GM19025 (cell line): ENCODE data around the gene ZYG11A.

ENCODE experiments used
- ATAC-seq: cut with Tn5 transposase; IDR thresholded peaks from one replicate; pipeline ENCODE4 v1.9.1; 2021; ENCODE audit warnings: mild to moderate bottlenecking, low read depth, moderate library complexity; ENCODE audit not compliant: unreplicated experiment

Gene ZYG11A

DNA sequence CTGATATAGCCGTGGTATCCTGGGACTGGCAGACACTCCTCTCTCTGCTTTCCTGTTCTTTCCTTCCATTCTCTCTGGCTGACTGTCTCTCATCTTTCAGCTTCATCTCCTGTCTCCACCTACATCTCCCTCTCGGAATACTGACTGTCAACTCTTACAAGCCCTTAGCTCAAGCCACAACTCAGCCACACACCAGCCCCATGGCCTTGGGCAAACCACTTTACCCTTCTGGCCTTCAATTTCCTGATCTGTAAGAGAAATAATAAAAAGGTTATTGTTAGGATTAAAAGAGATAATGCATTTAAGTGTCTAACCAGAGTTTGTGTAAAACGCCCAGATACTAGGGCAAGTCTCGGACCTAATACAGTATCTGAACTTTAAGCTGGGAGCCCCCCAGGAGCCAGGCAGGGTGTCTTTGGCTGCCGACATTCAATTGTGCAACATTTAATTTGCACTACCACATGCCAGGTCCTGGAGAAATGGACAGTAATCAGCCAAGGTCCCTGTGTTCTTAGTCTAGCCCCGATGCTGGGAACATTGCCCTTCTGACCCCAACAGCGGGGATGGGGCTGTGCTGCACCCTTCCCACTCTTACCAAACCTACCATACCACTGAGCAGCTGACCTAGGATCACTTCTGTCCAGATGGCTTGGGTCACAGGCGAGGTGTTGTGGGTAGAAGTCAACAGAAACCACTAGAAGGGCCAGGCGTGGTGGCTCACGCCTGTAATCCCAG lies 73.8 kb downstream of the ZYG11A start:
- no peak for ATAC-seq

DNA sequence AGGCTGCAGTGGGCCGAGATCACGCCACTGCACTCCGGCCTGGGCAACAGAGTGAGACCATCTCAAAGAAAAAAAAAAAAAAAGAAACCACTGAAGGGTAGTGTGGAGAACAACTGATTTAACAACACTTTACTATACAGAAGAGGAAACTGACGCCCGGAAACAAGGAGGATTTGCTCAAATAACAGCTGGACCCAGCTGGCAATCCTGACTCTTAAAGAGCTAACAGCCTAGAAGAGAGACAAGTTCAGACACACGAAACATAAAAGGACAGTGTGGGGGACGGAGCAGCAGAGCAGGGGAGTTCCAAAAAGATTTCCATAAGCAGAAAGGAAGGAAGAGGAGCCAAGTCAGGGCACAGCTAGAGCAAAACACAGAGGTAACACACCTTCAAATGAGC lies 74.6 kb downstream of the ZYG11A start:
- ATAC-seq: no peak

DNA sequence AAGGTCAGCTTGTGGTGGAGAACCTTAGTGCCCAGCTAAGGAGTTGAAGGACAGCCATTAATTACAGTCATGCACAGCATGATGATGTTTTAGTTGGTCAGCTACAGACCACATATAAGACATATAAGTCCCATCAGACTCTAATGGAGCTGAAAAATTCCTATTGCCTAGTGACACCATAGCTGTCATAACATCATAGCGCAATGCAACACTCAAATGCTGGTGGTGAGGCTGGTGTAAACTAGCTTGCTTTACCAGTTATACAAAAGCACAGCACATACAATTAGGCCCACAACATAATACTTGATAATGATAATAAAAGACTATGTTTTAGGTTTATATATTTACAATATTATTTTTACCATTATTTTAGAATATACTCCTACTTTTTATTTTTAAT lies 75.0 kb downstream of the ZYG11A start:
- no peak for ATAC-seq

GRCh38 chr1:52918201-52918600 lies 75.6 kb downstream of the ZYG11A start:
- no peak for ATAC-seq

DNA sequence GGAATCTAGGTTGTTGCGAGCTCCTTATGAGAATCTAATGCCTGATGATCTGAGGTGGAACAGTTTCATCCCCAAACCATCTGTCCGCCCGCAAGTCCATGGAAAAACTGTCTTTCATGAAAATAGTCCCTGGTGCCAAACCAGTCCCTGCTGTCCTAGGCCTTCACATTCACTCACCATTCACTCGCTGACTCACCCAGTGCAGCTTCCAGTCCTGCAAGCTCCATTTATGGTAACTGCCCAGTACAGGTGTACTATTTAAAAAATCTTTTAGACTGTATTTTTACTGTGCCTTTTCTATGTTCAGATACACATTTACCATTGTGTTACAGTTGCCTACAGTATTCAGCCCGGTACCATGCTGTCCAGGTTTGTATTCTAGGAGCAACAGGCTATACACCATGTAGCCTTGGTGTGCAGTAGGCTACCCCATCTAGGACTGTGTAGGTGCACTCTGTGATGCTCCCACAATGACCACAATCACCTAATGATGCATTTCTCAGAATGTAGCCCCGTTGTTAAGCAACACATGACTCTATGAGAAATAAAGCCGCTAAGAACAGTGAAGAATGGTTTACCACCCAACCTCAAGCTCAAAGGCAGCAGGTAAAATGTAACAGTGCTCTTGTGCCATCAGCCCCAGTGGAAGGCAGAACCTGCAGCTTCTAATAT lies 76.6 kb downstream of the ZYG11A start:
- ATAC-seq: no peak

DNA sequence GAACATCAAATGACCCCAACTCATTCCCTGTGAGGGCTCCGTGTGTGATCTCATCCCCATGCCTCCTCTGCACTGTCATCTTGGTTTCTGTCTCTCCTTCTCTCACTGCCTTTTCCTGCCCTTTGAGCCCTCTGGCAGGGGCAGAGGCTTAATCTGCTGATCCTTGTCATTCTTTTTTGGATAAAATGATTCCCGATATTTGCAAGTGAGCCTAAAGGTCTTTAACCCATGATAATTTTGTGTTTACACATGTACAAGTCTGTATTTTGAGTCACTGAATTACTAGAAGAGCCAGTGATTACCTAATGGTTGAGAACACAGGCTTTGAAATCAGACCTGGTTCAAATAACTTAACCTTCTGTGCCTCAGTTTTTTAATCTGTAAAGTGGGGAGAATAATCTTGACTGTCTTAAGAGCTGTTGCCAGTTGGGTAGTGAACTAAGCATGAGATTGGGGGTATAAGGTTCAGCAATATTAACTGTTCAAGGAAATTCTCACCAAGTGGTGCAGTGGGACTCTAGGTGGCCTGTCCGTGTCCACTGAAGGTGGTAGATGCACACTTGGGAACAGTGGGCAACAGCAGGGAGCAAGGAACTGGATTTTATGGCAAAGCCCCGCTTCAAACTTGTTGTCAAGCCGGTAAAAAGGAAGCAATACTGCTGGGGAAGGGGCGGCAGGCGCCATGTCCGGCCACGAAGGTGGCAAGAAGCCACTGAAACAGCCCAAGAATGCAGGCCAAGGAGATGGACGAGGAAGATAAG lies 77.3 kb downstream of the ZYG11A start:
- no peak for ATAC-seq

DNA sequence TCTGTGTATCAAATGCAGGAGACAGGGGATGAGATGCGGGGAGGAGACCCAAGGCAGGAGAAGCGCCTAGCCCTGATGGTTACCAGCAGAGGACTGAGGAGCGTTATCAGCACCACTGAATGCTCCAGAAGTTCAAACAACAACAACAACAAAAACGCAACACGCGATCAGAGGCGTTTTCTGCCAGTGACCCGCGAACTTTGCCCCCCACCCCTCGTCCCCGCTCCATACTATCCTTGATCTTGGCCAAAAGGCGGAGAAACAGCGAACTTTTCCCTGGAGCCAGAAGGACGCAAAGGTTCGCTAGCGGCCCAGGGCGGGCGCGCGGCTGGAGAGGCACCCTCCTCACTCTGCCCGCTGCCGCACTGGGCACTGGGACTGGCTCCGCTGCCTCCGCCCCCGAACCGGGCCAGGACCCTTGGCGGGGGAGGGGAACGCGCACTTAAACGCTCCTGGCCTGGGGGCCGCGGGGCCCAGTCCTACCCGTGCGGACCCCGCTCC lies 78.3 kb downstream of the ZYG11A start:
- no peak for ATAC-seq

DNA sequence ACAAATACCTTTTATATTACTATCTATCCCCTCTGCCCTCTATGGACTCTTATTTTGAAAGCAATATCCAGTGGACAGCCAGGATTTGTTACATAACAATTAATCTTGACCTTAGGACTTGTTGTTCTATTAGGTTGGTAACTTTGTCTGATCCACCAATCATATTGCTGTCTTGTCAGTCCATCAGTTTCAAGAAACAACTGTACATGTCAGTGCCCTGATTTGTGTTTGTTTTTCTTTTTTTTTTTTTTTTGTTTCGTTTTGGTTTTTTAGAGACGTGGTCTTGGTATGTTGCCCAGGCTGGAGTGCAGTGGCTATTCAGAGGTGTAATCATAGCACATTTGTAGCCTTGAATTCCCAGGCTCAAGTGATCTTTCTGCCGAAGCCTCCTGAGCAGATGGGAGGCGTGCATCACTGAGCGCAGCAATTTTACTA lies 83.0 kb downstream of the ZYG11A start:
- ATAC-seq: no peak

- ATAC-seq: no peak
Observed at GRCh38 chr1:52926864-52927211, 84.3 kb downstream of the ZYG11A start.

GRCh38 chr1:52927212-52928014 lies 84.9 kb downstream of the ZYG11A start, which contains the start of gene SCP2:
Gene SCP2 (plus strand): TSS chr1:52927276. CDS start chr1:52927397, 121 bp downstream.
- ATAC-seq: peak; percentile 87

- peak; percentile 20 for ATAC-seq
Observed at GRCh38 chr1:52928015-52928404, 85.5 kb downstream of the ZYG11A start.

GRCh38 chr1:52929019-52929418 lies 86.5 kb downstream of the ZYG11A start:
- no peak for ATAC-seq

DNA sequence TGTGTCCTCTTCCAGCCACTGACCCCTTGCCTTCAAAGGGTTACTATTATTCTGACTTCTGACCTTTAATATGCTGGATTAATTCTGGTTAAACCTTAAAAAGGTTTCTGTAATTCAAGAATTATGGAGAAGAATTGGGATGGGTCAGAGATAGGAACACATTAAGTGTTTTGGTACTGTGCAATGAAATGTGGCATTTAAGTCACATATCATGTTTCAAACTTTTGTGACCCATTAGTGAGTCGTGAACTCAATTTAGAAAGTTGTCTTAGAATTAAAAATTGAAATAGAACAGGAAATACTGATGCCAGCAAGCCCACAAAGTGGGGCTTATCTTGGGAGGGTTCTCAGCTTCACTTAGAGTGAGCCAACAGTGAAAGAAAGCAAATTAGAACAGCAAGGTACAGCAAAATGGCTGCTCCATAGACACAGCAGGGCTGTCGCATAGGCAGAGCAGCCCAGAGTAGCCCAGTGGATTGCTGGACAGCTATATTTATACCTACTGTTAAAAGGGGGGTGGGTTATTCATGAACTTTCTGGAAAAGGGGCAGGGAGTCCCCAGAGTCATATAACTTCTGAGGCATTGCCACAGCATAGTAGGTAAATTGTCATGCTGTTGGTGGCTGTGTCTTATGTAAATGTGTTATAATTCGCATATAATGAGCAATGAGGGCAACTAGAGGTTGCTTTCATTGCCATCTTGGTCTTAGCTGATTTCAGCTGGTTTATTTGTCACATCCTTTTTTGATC lies 95.0 kb downstream of the ZYG11A start:
- no peak for ATAC-seq

GRCh38 chr1:52938183-52938451 lies 95.6 kb downstream of the ZYG11A start:
- ATAC-seq: no peak

DNA sequence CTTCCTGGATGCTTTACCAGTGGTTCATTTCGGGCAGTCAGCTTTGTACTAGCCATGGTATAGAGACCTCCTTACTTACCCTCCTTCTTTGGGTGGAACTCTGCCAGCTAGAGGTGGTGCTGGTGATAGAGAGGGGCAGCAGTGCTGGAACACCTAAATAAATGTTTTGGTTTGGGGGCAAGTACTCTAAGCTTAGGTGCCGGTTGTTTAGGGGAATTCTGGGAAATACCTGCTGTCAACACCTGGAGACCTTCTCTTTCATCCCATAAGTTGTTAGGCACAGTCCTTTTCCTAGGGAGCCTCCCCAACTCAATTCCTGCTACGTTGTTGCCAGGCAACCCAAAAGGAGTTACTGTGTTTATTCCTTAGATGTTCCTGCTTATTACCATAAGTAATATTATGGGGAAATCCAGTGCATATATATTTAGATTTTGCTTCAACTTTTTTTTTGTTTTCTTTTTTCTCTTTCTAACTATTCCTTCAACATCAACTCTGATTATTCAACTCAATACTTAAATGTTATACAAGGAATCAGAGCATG lies 101.4 kb downstream of the ZYG11A start:
- no peak for ATAC-seq

- no peak for ATAC-seq
Observed at GRCh38 chr1:52944566-52944965, 102.0 kb downstream of the ZYG11A start.
